ENCODE results near the gene PIK3R5.

The PIK3R5 gene

DNA sequence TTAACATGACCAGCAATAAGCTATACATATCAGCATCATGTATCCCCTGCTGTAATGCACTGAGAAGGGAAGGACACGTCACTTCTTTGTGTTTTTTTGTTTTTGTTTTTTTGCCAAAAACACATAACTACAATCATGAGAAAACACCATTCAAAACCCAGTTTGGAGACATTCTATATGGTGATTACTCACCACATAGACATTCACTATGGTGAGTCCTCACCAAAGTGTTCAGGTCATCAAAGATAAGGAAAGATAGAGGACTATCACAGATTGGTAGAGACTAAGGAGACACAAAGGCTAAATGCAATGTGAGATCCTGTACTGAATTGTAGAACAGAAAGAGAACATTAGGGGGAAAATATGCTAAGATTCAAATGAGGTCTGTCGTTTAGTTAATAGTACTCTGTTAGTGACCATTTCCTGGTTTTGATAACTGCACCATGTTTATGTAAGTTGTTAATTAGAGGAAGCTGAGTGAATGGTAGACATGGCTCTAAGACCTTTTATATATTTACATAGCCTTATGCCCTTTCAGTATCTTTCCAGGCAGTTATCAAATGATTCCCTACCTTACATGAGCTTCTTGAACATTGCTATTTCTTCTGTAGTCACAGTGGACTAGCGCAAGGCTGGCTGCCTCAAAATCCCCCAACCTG lies 46.6 kb downstream of the PIK3R5 start:
- no peak for DNase-seq

- no peak for DNase-seq
These were observed 49.0 kb downstream of the PIK3R5 start for GRCh38 chr17:8916466-8916865.

DNA sequence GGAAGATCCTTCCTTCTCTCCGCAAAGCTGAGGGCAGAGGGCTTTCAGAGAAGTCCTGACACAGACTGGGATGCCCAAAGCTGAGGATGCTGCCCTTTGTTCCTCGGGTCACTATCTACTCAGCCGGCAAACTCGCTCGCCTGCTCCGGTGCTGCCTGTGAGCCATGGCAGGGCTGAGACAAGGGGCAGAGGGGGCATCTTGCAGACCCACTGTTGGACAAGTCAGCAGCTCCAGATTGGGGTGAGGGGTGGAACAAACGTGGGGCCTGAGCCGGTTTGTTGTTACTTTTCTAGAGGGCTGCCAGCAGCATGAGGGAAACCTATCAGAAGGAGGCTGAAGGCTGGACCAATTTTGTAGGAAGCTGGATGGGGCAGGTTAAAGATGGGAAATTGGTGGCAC lies 51.0 kb downstream of the PIK3R5 start:
- no peak for DNase-seq

GRCh38 chr17:8913879-8914278 lies 51.6 kb downstream of the PIK3R5 start:
- no peak for DNase-seq

- no peak for DNase-seq
These were observed 52.4 kb downstream of the PIK3R5 start for GRCh38 chr17:8913091-8913490.

GRCh38 chr17:8912084-8912981 lies 53.2 kb downstream of the PIK3R5 start:
- no peak for DNase-seq

- DNase-seq: no peak
These were observed 54.4 kb downstream of the PIK3R5 start for GRCh38 chr17:8910969-8911604.

- DNase-seq: no peak
These were observed 55.8 kb downstream of the PIK3R5 start for GRCh38 chr17:8909586-8910270.

DNA sequence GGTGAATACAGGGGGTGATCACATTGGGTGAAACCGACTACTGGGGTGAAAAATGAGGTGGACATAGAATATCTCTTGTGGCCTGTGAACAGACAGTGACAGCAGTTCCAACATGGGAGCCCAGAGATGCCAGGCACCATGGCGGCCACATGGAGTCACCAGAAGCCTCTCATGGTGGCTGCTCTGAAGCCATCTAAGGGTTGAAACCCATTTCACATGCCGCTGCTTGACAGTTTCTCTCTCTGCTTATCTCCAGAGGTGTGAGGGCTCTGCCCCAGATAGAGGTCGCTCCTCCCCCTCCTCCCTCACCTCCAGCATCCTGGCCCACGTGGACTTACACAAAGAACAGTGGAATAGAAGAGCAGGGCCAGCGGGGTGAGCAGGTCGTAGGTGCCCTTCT lies 60.2 kb downstream of the PIK3R5 start:
- no peak for DNase-seq

DNA sequence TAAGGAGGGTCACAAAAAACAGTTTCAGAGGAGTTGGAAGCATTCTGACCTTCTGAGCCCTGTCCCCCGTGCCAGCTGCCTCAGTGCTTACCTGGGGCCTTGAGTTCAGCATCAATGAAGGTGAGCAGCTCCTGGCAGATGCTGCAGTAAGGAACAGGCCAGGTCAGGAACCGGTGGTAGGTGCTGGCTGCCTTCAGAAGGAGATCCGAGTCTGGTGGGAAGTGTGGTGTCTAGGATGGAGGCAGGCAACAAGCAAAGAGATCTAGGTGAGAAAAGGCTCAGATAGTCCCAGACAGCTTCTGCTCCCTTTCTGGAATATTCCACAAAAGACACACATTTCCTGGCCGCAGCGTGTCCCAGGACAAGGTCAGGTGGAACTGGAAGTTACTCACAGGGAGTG lies 60.8 kb downstream of the PIK3R5 start:
- DNase-seq: no peak

DNA sequence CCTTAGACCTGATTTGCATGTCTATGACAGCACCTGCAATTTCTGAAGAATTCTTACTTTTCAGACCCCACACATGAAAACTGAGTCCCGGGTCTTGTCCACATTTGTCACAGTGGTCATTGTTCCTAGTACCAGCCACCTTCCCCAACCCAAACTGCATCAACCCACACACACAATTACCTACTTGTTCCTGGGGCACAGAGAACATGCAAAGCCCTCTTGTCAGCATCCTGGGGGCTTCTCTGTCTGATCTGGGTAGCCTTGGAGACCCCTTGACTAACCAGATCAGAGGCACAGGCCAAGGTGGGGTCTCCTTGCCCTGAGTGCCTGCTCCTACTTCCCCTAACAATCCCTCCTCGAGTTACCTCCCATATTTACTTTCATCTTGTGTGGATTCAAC lies 61.3 kb downstream of the PIK3R5 start:
- no peak for DNase-seq

GRCh38 chr17:8900626-8901585 lies 64.6 kb downstream of the PIK3R5 start:
- no peak for DNase-seq

GRCh38 chr17:8900207-8900606 lies 65.3 kb downstream of the PIK3R5 start:
- DNase-seq: no peak

DNA sequence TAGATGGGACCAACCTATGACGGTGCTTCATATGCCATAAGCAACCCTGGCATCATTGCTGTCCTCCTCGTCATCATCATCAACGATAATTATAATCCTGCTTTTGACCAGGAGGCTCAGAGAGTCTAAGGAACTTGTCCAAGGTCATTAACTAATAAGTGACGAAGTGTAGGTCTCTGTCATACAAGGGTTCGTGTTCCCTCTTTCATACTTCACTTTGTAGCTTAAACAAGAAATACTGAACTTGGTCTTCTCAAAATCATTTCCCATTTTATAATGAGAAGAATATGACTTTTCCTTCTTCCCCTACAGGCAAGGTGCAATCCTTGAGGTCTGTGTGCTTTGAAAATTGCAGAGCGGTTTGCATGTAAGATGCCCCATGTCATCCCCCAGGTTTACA lies 66.9 kb downstream of the PIK3R5 start:
- DNase-seq: no peak

DNA sequence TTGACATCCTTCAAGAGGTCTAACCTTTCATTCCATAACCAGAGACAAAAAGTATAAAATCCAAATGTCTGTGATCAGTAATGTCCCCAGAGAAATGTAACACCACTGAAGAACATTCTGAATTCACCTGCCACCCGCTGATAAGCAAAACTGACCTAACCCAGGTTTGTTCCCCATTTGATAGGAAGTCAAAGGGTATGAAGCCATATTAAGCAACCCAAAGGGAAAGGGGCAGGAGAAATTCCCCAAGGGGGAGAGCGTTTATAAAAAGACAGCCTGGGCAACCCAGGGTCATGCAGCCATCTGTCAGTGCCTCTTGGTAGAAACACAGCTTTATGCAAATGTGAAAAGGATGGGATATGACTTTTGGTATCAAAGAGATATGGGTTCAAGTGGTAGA lies 67.4 kb downstream of the PIK3R5 start:
- no peak for DNase-seq

DNA sequence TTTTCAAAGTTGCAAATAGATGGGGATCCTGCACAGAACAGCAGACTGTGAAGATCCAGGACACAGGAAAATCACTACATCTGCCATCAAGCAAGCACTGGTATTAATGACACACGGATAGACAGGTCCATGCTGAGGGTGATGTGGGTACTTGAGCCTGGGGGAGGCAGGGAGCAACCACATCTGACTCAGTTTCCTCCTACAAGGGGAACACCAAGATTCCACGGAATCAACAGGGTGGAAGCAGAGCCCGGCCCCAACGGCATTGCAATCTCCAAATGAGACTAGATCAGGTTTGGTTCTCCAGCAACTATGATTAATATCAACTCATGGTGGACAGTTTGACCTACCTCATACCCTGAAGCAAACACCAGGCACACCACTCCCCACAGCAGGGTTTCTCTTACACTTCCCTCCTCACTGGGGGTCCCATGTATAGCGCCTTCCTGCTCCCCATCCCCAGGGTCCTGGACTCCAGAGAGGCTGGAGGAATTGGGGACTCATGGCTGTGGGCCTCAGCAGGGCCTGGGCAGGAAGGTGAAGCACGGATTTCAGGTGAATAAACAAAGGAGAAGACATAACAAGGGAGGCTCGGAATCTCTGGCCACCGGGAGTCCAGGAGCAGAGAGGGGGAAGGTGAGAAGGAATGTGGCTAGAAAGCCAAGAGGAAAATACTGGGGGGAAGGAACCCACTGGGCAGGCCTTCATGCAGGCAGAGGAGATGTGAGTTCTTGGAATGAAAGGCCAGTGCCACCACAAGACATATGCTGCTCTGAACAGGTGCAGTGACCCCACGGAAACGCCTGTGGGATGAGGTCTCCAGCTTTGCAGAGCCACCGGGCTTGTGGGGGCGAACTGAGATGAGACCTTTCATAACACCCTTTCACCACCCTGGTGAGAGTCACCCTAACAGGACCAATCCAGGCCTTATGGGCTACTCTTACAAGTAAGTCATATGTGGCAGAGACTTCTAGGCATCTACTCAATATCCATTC lies 68.6 kb downstream of the PIK3R5 start:
- no peak for DNase-seq

- DNase-seq: no peak
These were observed 69.4 kb downstream of the PIK3R5 start for GRCh38 chr17:8896087-8896486.

DNA sequence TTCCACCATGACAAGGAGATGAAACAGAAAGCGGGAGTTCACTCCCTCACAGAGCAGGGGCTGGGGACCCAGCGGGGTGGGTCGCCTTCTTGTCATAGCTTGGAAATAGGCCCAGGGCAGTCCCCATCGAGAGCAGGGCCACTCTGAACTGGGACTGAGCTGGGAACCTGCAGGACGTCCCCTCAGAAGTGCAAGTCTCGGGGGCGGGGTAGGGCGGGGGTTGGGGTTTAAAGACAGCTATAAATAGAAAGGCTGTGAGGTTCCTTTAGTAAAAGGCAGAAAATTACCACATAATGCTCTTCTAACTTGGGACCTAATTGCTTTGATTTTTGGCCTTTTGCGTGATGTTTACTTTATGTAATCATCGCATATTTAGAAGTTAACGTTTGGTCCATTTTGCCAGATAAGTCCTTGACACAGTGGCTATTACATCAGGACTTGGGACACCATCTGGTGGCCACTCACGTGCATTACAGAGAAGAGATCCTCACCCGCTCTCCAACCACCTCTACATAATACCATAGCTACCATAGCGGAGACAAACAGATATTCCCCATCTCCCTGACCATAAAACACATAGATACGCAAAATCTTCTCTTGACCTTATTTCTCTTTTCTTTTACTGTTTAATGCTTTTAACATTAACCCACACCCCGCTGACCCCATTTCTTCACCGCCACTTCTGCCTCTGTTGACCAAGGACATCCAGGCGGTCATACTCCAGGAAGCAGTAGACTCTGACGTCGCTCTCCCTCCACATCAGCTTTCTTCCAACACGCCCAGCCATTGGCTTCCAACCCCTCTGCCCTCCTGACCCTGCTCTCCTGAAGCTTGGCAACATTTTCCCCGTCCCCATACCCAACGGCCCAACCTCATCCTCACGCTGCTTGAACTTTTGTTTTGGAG lies 70.6 kb downstream of the PIK3R5 start:
- peak; percentile 7 for DNase-seq

GRCh38 chr17:8894202-8894671 lies 71.3 kb downstream of the PIK3R5 start:
- DNase-seq: no peak

All from NCI-H1092 treated with DMSO at 0.1 percent for 48 hours (cell line).